Sigmoid colon (tissue), 7 donors: ENCODE results near the gene STAT5B. TPM values are rescaled to one million over a fixed set of nuclear protein-coding genes. Genes with fewer than 3 reads are reported as not detected.

ENCODE experiments used
- DNase-seq: peaks from one replicate; pipeline ENCODE4 v3.0.0-alpha.2; 2019
- H3K27ac ChIP-seq, 4 donors: fragments of 200-600 bp; sonication (generic); one replicate each; pipeline ENCODE4 v1.5.1; 2016 to 2019; ENCODE audit warnings: mild to moderate bottlenecking in 1 of 4
- H3K27me3 ChIP-seq, 3 donors: fragments of 200-600 bp; sonication (generic); one replicate each; pipeline ENCODE4 v1.5.1; 2019; ENCODE audit warnings: mild to moderate bottlenecking in 1 of 3
- H3K36me3 ChIP-seq, 4 donors: fragments of 200-600 bp; sonication (generic); one replicate each; pipeline ENCODE4 v1.5.1; 2016 to 2019
- H3K4me1 ChIP-seq, 4 donors: fragments of 200-600 bp; sonication (generic); one replicate each; pipeline ENCODE4 v1.5.1; 2017 to 2019
- H3K4me3 ChIP-seq, 4 donors: fragments of 200-600 bp; sonication (generic); one replicate each; pipeline ENCODE4 v1.5.1; 2017 to 2019; ENCODE audit warnings: mild to moderate bottlenecking in 2 of 4, moderate library complexity in 1 of 4
- H3K9me3 ChIP-seq, 4 donors: fragments of 200-600 bp in 3 of 4; sonication (generic) in 3 of 4; one replicate each; pipeline versions ENCODE4 v1.5.1 to v1.6.1; 2013 to 2019
- EP300 ChIP-seq, 4 donors: sonication (generic); formaldehyde crosslinking; IDR thresholded peaks; one replicate each; pipeline ENCODE4 v1.6.1; 2017; ENCODE audit warnings: antibody characterized with exemption in 4 of 4
- POLR2A ChIP-seq, 2 donors: fragments of 450-650 bp; IDR thresholded peaks; one replicate each; pipeline ENCODE4 v1.6.1; 2016; ENCODE audit warnings: antibody characterized with exemption in 2 of 2, mild to moderate bottlenecking in 2 of 2, moderate library complexity in 2 of 2
- POLR2AphosphoS5 ChIP-seq, 4 donors: sonication (generic); formaldehyde crosslinking; IDR thresholded peaks; one replicate each; pipeline ENCODE4 v1.6.1; 2017; ENCODE audit warnings: antibody characterized with exemption in 4 of 4
- WGBS, 2 donors: extraction: QIAGEN DNeasy Blood & Tissue Kit; methylation state at CpG; one replicate each; pipeline ENCODE4 v1.1.7; 2013; 5-methylcytosine and 5-hydroxymethylcytosine counted together
- intact Hi-C: fragments of 100-400 bp; cut with DNase I; formaldehyde crosslinking; loops from one replicate; pipeline ENCODE4 v1.15.1; 2023
- polyA plus RNA-seq, 3 donors: library from polyadenylated mRNA; stranded (reverse); fragments of 200-250 nt; gene quantifications; one replicate each; pipeline ENCODE4 v1.2.3, GENCODE V29; 2013
- total RNA-seq, 4 donors: library from RNA; depleted of rRNA; stranded (reverse); fragments of >200 nt; gene quantifications; one replicate each; pipeline ENCODE4 v1.1.0, GENCODE V29; 2016
- TF ChIP-seq, protein P1 (sequence below), 4 experiments: fragments of 450-650 bp in 3 of 4; fragments of 200-600 bp in 1 of 4; IDR thresholded peaks; one replicate each; pipeline ENCODE4 v1.5.1; 2016 to 2019; ENCODE audit warnings: antibody characterized with exemption in 4 of 4, mild to moderate bottlenecking in 3 of 4, moderate library complexity in 2 of 4
- donor health status: healthy with polysubstance abuse.
- donor health status: Bipolar disorder and iron deficiency.
- donor health status: healthy.

The STAT5B gene
- total and polyA plus RNA-seq, 7 donors, result 11.3 to 117 (median 93.5) TPM

GRCh38 chr17:42285346-42286050, 9.3 kb upstream of the STAT5B start:
- H3K4me3 ChIP-seq, result no peak overlapping the region
- H3K27me3 ChIP-seq, result no peaks in the 10 kb centered on the region
- 90 to 94% methylated on average over 11 of the region's 11 CpGs for WGBS, 2 donors

DNA sequence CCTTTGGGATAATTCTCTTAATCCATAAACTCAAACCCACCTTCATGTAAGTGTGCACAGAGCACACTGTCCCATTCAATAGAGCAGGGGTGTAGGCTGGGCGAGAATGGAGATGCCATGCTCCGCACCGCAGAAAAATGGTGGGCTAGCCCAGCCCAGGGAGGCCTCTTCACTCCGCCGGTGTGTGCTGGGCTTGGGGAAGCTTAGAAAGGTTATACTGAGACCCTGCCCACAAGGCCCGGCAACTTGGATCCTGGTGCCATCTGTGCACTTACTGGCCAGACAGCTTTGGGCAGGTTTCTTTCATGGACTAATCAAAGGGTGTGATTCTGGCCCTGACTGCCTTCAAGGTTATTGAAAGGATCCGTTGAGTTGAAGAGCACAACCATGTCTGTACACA, 8.4 kb upstream of the STAT5B start:
- no peaks in the 10 kb centered on the region for H3K9me3 ChIP-seq
- H3K4me3 ChIP-seq, result no peak overlapping the region
- peaks cover 0 to 31% (median 26%) of the 10 kb centered on the region in 4 donors for H3K4me1 ChIP-seq
- no peak overlapping the region for H3K27ac ChIP-seq
- no peaks in the 10 kb centered on the region for H3K27me3 ChIP-seq
- H3K36me3 ChIP-seq, result no peaks in the 10 kb centered on the region
- TF ChIP-seq, protein P1, sequence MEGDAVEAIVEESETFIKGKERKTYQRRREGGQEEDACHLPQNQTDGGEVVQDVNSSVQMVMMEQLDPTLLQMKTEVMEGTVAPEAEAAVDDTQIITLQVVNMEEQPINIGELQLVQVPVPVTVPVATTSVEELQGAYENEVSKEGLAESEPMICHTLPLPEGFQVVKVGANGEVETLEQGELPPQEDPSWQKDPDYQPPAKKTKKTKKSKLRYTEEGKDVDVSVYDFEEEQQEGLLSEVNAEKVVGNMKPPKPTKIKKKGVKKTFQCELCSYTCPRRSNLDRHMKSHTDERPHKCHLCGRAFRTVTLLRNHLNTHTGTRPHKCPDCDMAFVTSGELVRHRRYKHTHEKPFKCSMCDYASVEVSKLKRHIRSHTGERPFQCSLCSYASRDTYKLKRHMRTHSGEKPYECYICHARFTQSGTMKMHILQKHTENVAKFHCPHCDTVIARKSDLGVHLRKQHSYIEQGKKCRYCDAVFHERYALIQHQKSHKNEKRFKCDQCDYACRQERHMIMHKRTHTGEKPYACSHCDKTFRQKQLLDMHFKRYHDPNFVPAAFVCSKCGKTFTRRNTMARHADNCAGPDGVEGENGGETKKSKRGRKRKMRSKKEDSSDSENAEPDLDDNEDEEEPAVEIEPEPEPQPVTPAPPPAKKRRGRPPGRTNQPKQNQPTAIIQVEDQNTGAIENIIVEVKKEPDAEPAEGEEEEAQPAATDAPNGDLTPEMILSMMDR (IDR thresholded peaks at IDR 0.05), result no peak
- TF ChIP-seq EP300 (IDR thresholded peaks at IDR 0.05) (no peak), POLR2A (IDR thresholded peaks at IDR 0.05) (no peak), POLR2AphosphoS5 (IDR thresholded peaks at IDR 0.05) (no peak)
- WGBS, 2 donors, result 94 to 96% methylated on average over 7 of the region's 7 CpGs
- intact Hi-C loops, result no loop called here
- DNase-seq, result peak; percentile 33

More at GRCh38 chr17:42285346-42286050, 9.3 kb upstream of the STAT5B start:
- no peaks in the 10 kb centered on the region for H3K36me3 ChIP-seq
- peak overlapping the region in 1 of 4 donors; percentile 93 for H3K27ac ChIP-seq
- peaks cover 0 to 38% (median 35%) of the 10 kb centered on the region in 4 donors for H3K4me1 ChIP-seq
- TF ChIP-seq POLR2AphosphoS5 (IDR thresholded peaks at IDR 0.05), result no peak
- no peak for TF ChIP-seq EP300 (IDR thresholded peaks at IDR 0.05)
- TF ChIP-seq POLR2A (IDR thresholded peaks at IDR 0.05), result no peak
- TF ChIP-seq, protein P1 (IDR thresholded peaks at IDR 0.05), result no peak
- DNase-seq, result peak; percentile 52
- intact Hi-C loops, result loop anchor here (5.0 kb wide), 2 partner anchors 63 to 93 kb away; partner anchors contain the start of gene GHDC
- no peaks in the 10 kb centered on the region for H3K9me3 ChIP-seq

DNA sequence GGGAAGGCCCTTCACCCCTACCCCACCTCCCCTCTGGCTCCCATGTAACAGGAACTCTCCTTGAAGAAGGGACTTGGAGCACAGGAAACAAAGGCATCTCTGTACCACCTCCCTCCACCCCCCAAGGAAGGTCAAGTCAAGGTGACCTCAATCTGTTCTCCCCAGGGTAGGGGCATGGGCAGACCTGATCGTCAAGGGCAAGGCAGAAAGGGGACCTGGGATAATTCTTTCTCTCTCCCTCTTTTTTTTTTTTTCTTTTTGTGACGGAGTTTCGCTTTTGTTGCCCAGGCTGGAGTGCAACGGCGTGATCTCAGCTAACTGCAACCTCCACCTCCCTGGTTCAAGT, 7.8 kb upstream of the STAT5B start:
- Histone ChIP-seq H3K9me3 (no peaks in the 10 kb centered on the region), H3K27me3 (no peaks in the 10 kb centered on the region), H3K27ac (no peak overlapping the region), H3K36me3 (no peaks in the 10 kb centered on the region), H3K4me1 (peaks cover 0 to 26% (median 20%) of the 10 kb centered on the region in 4 donors), H3K4me3 (no peak overlapping the region)
- 90 to 97% methylated on average over 5 of the region's 5 CpGs for WGBS, 2 donors
- DNase-seq, result peak; percentile 42
- TF ChIP-seq POLR2AphosphoS5 (IDR thresholded peaks at IDR 0.05) (no peak), POLR2A (IDR thresholded peaks at IDR 0.05) (no peak), EP300 (IDR thresholded peaks at IDR 0.05) (no peak)
- TF ChIP-seq, protein P1 (IDR thresholded peaks at IDR 0.05), result no peak
- intact Hi-C loops, result no loop called here

DNA sequence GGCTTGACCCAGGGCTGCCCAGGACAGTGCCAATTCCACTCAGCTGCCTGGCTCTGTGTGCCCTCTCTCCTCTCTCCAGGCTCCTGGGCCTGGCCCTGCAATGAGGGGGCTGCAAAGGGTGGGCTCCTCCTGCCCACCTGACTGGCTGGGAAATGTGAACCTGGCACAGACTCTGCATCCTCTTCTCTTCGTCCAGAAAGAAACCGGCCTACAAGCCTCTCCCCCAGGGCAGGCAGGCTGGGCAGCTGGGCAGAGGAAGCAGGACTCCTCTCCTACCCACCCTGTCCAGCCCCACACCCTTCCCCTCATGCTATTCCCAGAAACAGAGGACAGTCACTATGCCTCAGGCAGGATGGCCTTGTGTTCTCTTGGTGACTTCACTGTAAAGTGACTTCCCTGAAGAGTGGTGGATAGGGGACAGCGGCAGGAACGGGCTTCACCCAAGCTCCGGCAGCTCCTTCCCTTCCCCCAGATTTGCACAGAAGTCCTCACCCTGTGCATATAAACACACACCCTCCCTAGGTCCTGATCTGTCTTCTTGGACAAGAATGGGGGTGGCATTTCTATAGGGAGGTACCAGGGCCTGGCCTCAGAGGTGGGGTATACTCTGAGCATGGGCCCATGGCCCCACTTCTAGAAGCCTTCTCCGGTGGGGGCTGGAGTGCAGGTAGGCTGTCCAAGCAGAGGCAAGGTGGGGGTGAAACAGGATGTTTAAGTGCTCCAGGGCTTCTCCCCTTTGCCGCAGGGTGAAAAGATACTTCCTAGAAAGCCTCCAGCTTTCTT, 7.2 kb upstream of the STAT5B start:
- intact Hi-C loops, result no loop called here
- DNase-seq, result peak; percentile 48
- Histone ChIP-seq H3K4me3 (no peak overlapping the region), H3K36me3 (no peaks in the 10 kb centered on the region), H3K9me3 (no peaks in the 10 kb centered on the region), H3K4me1 (peaks cover 0 to 20% (median 16%) of the 10 kb centered on the region in 4 donors), H3K27me3 (no peaks in the 10 kb centered on the region), H3K27ac (no peak overlapping the region)
- WGBS, 2 donors, result 90 to 95% methylated on average over 7 of the region's 7 CpGs
- TF ChIP-seq POLR2AphosphoS5 (IDR thresholded peaks at IDR 0.05), result no peak
- TF ChIP-seq EP300 (IDR thresholded peaks at IDR 0.05), result no peak
- TF ChIP-seq, protein P1 (IDR thresholded peaks at IDR 0.05), result no peak
- no peak for TF ChIP-seq POLR2A (IDR thresholded peaks at IDR 0.05)
